GM18868 (cell line): ENCODE measurements around the gene TESPA1.
"Not testable (repeated sequence)": the region's sequence is repeated elsewhere in the genome, so short reads cannot be mapped to it uniquely, and the experiment has no call there.

ENCODE experiments used
- ATAC-seq: cut with Tn5 transposase; IDR thresholded peaks from one replicate; pipeline ENCODE4 v1.9.1; 2021; ENCODE audit warnings: mild to moderate bottlenecking, moderate library complexity; ENCODE audit not compliant: unreplicated experiment

Gene TESPA1

DNA sequence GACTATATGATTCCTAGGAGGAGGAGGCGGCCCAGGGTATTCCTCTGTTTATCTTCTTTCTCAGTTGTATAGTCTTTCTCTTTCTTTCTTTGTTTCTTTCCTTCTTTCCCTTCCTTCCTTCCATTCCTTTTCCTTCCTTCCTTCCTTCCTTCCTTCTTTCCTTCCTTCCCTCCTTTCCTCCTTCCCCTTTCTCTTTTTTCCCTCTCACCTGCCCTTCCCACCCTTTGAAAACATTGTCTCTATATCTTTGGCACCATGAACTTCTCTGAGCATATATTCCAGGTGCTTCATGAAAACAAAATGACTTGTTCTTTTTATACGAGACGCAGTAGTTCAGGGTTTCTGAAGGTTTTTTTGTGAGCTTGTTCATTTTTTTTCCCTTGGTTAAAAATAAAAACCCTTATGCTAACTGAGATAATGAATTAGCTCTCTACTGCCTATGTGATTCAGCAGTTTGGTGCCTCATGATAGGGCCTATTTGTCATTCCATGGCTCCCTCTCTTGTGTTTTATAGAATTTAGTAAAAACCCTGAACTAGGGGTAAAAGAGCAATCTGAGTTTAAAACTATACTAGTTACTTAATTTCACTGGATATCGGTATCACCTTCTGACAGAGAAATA lies 3.2 kb upstream of the TESPA1 start:
- ATAC-seq, result no peak

DNA sequence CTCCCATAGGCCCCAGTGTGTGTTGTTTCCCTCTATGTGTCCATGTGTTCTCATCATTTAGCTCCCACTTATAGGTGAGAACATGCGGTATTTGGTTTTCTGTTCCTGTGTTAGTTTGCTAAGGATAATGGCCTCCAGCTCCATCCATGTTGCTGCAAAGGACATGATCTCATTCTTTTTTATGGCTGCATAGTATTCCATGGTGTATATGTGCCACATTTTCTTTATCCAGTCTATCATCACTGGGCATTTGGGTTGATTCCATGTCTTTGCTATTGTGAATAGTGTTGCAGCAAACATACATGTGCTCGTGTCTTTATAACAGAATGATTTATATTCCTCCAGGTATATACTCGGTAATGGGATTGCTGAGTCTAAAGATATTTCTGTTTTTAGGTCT lies 2.2 kb upstream of the TESPA1 start:
- not testable (repeated sequence) for ATAC-seq

GRCh38 chr12:54983536-54984101 lies 943 bp downstream of the TESPA1 start:
- no peak for ATAC-seq

DNA sequence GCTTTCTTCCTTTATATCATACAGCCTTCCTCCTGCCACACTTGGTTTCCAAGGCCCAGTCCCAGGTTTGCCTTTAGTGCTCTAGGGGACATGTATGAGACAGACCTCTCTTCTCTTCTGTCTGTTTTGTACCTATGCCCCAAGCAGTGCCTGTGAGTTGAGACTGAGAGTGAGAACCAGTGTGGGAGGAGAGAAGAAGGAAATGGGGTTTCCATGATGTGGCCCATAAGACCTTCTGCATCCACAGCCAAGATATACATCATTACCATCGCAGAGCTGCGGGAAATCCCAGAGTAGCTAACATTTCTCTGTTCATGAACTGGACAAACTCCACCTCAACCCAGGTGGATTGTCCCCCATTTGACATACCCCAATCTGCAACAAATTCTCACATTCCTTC lies 2.8 kb downstream of the TESPA1 start:
- peak; percentile 34 for ATAC-seq

- no peak for ATAC-seq
Measured at GRCh38 chr12:54980341-54980740, 4.2 kb downstream of the TESPA1 start.

DNA sequence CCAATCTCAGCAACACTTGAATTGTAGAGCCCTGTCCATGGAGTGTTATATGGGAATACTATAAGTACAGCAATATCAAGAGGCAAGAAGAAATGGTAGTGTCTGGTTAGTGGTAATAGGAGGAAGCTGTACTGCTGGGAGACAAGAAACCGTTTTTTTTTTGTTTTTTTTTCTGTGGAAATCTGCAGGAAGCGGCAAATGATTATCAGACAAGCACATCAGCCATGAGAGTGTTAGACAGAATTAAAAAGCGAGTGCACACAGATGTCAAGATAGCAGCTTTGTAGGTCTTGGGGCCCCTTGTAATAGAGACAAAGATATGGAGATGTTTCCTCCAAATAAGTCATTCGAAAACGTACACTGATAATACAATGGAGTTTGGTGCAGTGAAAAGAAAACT lies 6.7 kb downstream of the TESPA1 start:
- no peak for ATAC-seq

DNA sequence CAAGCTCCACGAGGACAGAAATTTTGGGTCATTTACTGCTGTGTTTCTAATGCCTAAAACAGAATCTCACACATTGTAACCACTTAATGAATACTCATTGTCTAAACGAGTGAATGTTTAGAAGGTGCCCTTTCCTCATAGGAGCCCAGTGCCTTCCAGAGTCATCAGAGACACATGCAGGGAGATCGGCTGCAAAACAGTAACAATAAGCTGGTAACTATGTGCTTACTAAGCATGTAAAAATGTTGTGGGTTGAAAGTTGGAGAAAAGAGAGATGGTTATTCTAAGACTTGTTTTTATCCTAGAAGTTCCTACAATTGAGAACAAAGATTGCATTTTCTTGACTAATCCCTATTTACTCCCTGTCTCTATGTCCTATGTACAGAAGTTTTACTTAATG lies 7.4 kb downstream of the TESPA1 start:
- ATAC-seq, result no peak

GRCh38 chr12:54975875-54976274 lies 8.7 kb downstream of the TESPA1 start:
- no peak for ATAC-seq

GRCh38 chr12:54975272-54975671 lies 9.3 kb downstream of the TESPA1 start:
- no peak for ATAC-seq

- no peak for ATAC-seq
Measured at GRCh38 chr12:54974279-54974678, 10.3 kb downstream of the TESPA1 start.

DNA sequence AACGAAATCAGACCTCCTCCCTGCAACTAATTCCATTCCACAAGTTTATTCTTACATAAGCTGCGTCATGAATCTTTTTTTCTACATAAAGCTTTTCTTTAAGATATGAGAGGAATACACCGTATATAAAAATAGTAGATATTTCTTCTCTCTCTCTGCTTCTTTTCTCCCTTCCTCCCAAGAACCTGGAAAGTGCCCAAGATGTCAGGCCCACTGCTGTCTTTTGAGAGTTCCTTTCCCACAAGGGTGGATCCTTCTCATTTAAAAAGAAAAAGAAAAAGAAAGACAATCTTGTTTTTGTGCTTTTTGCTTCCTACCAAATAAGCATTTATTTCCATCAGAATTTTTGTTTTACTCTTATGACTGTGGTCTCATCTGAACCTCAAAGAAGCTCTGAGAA lies 11.0 kb downstream of the TESPA1 start:
- ATAC-seq, result no peak

GRCh38 chr12:54970741-54971140 lies 13.8 kb downstream of the TESPA1 start:
- ATAC-seq, result no peak

- ATAC-seq, result no peak
Measured at GRCh38 chr12:54968181-54968730, 16.3 kb downstream of the TESPA1 start.

DNA sequence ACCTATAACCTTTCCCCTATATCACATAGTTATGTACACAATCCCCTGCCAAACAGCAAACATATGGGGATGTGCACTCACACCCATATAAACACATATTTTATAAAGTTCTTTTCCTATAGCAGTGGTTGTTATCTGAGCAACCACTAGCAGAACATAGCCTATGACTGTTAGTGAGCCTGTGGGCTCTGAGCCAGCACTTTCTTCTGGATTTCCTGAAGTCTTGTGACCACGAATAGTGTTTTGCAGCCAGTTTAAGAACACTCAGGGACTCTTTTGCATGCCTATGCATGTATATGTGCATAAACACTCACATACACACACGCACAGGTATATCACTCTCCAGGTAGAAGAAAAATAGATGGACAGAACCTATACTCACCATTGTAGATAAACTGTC lies 17.1 kb downstream of the TESPA1 start:
- ATAC-seq, result no peak

DNA sequence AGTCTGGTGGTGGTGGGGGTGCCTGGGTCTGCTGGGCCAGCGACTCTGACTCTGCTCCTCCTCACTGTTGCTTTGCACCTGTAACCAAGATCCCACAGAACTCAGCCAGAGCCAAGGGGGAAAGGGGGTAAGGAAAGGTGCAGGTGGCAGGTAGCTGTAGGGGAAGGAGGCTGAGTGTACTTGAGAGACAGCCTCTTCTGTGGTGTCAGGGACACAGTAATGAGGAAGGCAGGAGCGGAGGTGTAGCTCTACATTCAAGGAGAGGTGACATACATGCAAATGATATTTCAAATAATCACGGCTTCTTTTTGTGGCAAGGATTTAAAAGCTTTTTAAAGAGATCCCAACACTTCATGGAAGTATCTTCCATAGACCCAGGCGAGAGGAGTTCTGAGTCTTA lies 23.4 kb downstream of the TESPA1 start:
- ATAC-seq, result no peak

GRCh38 chr12:54959291-54960018 lies 25.1 kb downstream of the TESPA1 start:
- ATAC-seq, result peak; percentile 85

GRCh38 chr12:54958048-54958658 lies 26.4 kb downstream of the TESPA1 start:
- peak; percentile 33 for ATAC-seq

GRCh38 chr12:54956818-54957641 lies 27.5 kb downstream of the TESPA1 start:
- no peak for ATAC-seq

- no peak for ATAC-seq
Measured at GRCh38 chr12:54956322-54956721, 28.2 kb downstream of the TESPA1 start.

DNA sequence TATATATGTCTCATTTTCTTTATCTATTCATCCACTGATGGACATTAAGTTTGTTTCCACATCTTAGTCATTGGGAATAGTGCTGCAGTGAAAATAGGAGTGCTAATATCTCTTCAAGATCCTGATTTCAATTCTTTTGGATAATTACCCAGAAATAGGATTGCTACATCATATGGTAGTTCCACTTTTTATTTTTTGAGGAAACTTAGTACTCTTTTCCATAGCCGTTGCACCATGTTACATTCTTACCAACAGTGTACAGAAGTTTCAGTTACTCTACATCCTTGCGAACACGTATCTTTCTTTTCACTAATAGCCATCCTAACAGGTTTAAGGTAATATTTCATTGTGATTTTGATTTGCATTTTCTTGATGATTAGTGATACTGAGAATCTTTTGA lies 29.8 kb downstream of the TESPA1 start:
- no peak for ATAC-seq

GRCh38 chr12:54954228-54954627 lies 30.3 kb downstream of the TESPA1 start:
- no peak for ATAC-seq
